ENCODE results near the gene TNFRSF21. TPM values are rescaled to one million over a fixed set of nuclear protein-coding genes. Genes with fewer than 3 reads are reported as not detected.
"Not testable (repeated sequence)": the region's sequence is repeated elsewhere in the genome, so short reads cannot be mapped to it uniquely, and the experiment has no call there.

Gene TNFRSF21
- total and polyA plus RNA-seq, 4 donors = 3.7 to 6.0 (median 4.2) TPM

- Histone ChIP-seq H3K36me3 (ENCODE audit: control insufficient read depth in 1 of 2, insufficient read depth in 2 of 2, low read length in 1 of 2) (no peaks in the 10 kb centered on the region), H3K27ac (ENCODE audit: low read depth in 1 of 2, low read length in 2 of 2) (no peak overlapping the region), H3K9me3 (ENCODE audit: control insufficient read depth, low read length) (no peaks in the 10 kb centered on the region), H3K4me3 (ENCODE audit: low read length in 2 of 2) (no peak overlapping the region), H3K27me3 (ENCODE audit: control insufficient read depth in 1 of 2, insufficient read depth in 2 of 2, low read length in 1 of 2) (no peaks in the 10 kb centered on the region), H3K4me1 (ENCODE audit: control insufficient read depth in 1 of 2, insufficient read depth in 2 of 2, low read length in 2 of 2) (no peaks in the 10 kb centered on the region)
- intact Hi-C loops (cut with DNase I) = no loop called here
- ATAC-seq (ENCODE audit: low FRiP score) (no peak), DNase-seq (no peak)
- WGBS, 2 donors = 67 to 70% methylated on average over 6 of the region's 6 CpGs
Measured at GRCh38 chr6:47335466-47335865, 25.8 kb upstream of the TNFRSF21 start.

GRCh38 chr6:47334334-47334733 is 24.6 kb upstream of the TNFRSF21 start:
- Histone ChIP-seq H3K36me3 (ENCODE audit: control insufficient read depth in 1 of 2, insufficient read depth in 2 of 2, low read length in 1 of 2) (no peaks in the 10 kb centered on the region), H3K27me3 (ENCODE audit: control insufficient read depth in 1 of 2, insufficient read depth in 2 of 2, low read length in 1 of 2) (no peaks in the 10 kb centered on the region), H3K27ac (ENCODE audit: low read depth in 1 of 2, low read length in 2 of 2) (no peak overlapping the region), H3K4me3 (ENCODE audit: low read length in 2 of 2) (no peak overlapping the region), H3K9me3 (ENCODE audit: control insufficient read depth, low read length) (no peaks in the 10 kb centered on the region), H3K4me1 (ENCODE audit: control insufficient read depth in 1 of 2, insufficient read depth in 2 of 2, low read length in 2 of 2) (no peaks in the 10 kb centered on the region)
- no peak for ATAC-seq (ENCODE audit: low FRiP score)
- no peak for DNase-seq
- intact Hi-C loops (cut with DNase I) = no loop called here

- H3K27ac ChIP-seq (ENCODE audit: low read depth in 1 of 2, low read length in 2 of 2); H3K9me3 ChIP-seq (ENCODE audit: control insufficient read depth, low read length); H3K4me1 ChIP-seq (ENCODE audit: control insufficient read depth in 1 of 2, insufficient read depth in 2 of 2, low read length in 2 of 2); H3K27me3 ChIP-seq (ENCODE audit: control insufficient read depth in 1 of 2, insufficient read depth in 2 of 2, low read length in 1 of 2); intact Hi-C loops (cut with DNase I); H3K36me3 ChIP-seq (ENCODE audit: control insufficient read depth in 1 of 2, insufficient read depth in 2 of 2, low read length in 1 of 2); ATAC-seq (ENCODE audit: low FRiP score); H3K4me3 ChIP-seq (ENCODE audit: low read length in 2 of 2); DNase-seq: not testable (repeated sequence)
- WGBS, 2 donors = 89 to 93% methylated on average over 3 of the region's 3 CpGs
Measured at GRCh38 chr6:47328606-47329005, 18.9 kb upstream of the TNFRSF21 start.

- H3K9me3 ChIP-seq (ENCODE audit: control insufficient read depth, low read length); H3K4me1 ChIP-seq (ENCODE audit: control insufficient read depth in 1 of 2, insufficient read depth in 2 of 2, low read length in 2 of 2); H3K27ac ChIP-seq (ENCODE audit: low read depth in 1 of 2, low read length in 2 of 2); ATAC-seq (ENCODE audit: low FRiP score); H3K36me3 ChIP-seq (ENCODE audit: control insufficient read depth in 1 of 2, insufficient read depth in 2 of 2, low read length in 1 of 2); H3K4me3 ChIP-seq (ENCODE audit: low read length in 2 of 2); DNase-seq; H3K27me3 ChIP-seq (ENCODE audit: control insufficient read depth in 1 of 2, insufficient read depth in 2 of 2, low read length in 1 of 2); intact Hi-C loops (cut with DNase I): not testable (repeated sequence)
- 76 to 79% methylated on average over 4 of the region's 4 CpGs for WGBS, 2 donors
Measured at GRCh38 chr6:47328139-47328538, 18.4 kb upstream of the TNFRSF21 start.

GRCh38 chr6:47323887-47324286 is 14.2 kb upstream of the TNFRSF21 start:
- ATAC-seq (ENCODE audit: low FRiP score) = no peak
- Histone ChIP-seq H3K4me1 (ENCODE audit: control insufficient read depth in 1 of 2, insufficient read depth in 2 of 2, low read length in 2 of 2) (no peaks in the 10 kb centered on the region), H3K27me3 (ENCODE audit: control insufficient read depth in 1 of 2, insufficient read depth in 2 of 2, low read length in 1 of 2) (peaks cover 0 to 1% of the 10 kb centered on the region in 2 donors), H3K27ac (ENCODE audit: low read depth in 1 of 2, low read length in 2 of 2) (no peak overlapping the region), H3K36me3 (ENCODE audit: control insufficient read depth in 1 of 2, insufficient read depth in 2 of 2, low read length in 1 of 2) (no peaks in the 10 kb centered on the region), H3K9me3 (ENCODE audit: control insufficient read depth, low read length) (no peaks in the 10 kb centered on the region), H3K4me3 (ENCODE audit: low read length in 2 of 2) (no peak overlapping the region)
- DNase-seq = no peak
- 82 to 84% methylated on average over 1 of the region's 1 CpG for WGBS, 2 donors
- intact Hi-C loops (cut with DNase I) = no loop called here

- Histone ChIP-seq H3K9me3 (ENCODE audit: control insufficient read depth, low read length) (no peaks in the 10 kb centered on the region), H3K4me1 (ENCODE audit: control insufficient read depth in 1 of 2, insufficient read depth in 2 of 2, low read length in 2 of 2) (no peaks in the 10 kb centered on the region), H3K27ac (ENCODE audit: low read depth in 1 of 2, low read length in 2 of 2) (no peak overlapping the region), H3K4me3 (ENCODE audit: low read length in 2 of 2) (no peak overlapping the region), H3K27me3 (ENCODE audit: control insufficient read depth in 1 of 2, insufficient read depth in 2 of 2, low read length in 1 of 2) (peaks cover 0 to 1% of the 10 kb centered on the region in 2 donors), H3K36me3 (ENCODE audit: control insufficient read depth in 1 of 2, insufficient read depth in 2 of 2, low read length in 1 of 2) (no peaks in the 10 kb centered on the region)
- intact Hi-C loops (cut with DNase I) = no loop called here
- ATAC-seq (ENCODE audit: low FRiP score) = no peak
- DNase-seq = no peak
- WGBS, 2 donors = 54 to 58% methylated on average over 2 of the region's 2 CpGs
Measured at GRCh38 chr6:47323321-47323720, 13.6 kb upstream of the TNFRSF21 start.

GRCh38 chr6:47321577-47321976 is 11.9 kb upstream of the TNFRSF21 start:
- no peaks in the 10 kb centered on the region for H3K9me3 ChIP-seq (ENCODE audit: control insufficient read depth, low read length)
- ATAC-seq (ENCODE audit: low FRiP score) (no peak), DNase-seq (no peak)
- no peaks in the 10 kb centered on the region for H3K4me1 ChIP-seq (ENCODE audit: control insufficient read depth in 1 of 2, insufficient read depth in 2 of 2, low read length in 2 of 2)
- no peak overlapping the region for H3K27ac ChIP-seq (ENCODE audit: low read depth in 1 of 2, low read length in 2 of 2)
- H3K4me3 ChIP-seq (ENCODE audit: low read length in 2 of 2) = no peak overlapping the region
- intact Hi-C loops (cut with DNase I) = no loop called here
- H3K27me3 ChIP-seq (ENCODE audit: control insufficient read depth in 1 of 2, insufficient read depth in 2 of 2, low read length in 1 of 2) = no peaks in the 10 kb centered on the region
- no peaks in the 10 kb centered on the region for H3K36me3 ChIP-seq (ENCODE audit: control insufficient read depth in 1 of 2, insufficient read depth in 2 of 2, low read length in 1 of 2)
- 51 to 53% methylated on average over 4 of the region's 4 CpGs for WGBS, 2 donors

- Histone ChIP-seq H3K9me3 (ENCODE audit: control insufficient read depth, low read length) (no peaks in the 10 kb centered on the region), H3K4me1 (ENCODE audit: control insufficient read depth in 1 of 2, insufficient read depth in 2 of 2, low read length in 2 of 2) (no peaks in the 10 kb centered on the region), H3K27ac (ENCODE audit: low read depth in 1 of 2, low read length in 2 of 2) (no peak overlapping the region), H3K4me3 (ENCODE audit: low read length in 2 of 2) (no peak overlapping the region), H3K36me3 (ENCODE audit: control insufficient read depth in 1 of 2, insufficient read depth in 2 of 2, low read length in 1 of 2) (no peaks in the 10 kb centered on the region), H3K27me3 (ENCODE audit: control insufficient read depth in 1 of 2, insufficient read depth in 2 of 2, low read length in 1 of 2) (no peaks in the 10 kb centered on the region)
- DNase-seq = no peak
- WGBS, 2 donors = 61 to 67% methylated on average over 4 of the region's 4 CpGs
- intact Hi-C loops (cut with DNase I) = no loop called here
- ATAC-seq (ENCODE audit: low FRiP score) = no peak
Measured at GRCh38 chr6:47319867-47320266, 10.2 kb upstream of the TNFRSF21 start.

- no peaks in the 10 kb centered on the region for H3K9me3 ChIP-seq (ENCODE audit: control insufficient read depth, low read length)
- no peaks in the 10 kb centered on the region for H3K36me3 ChIP-seq (ENCODE audit: control insufficient read depth in 1 of 2, insufficient read depth in 2 of 2, low read length in 1 of 2)
- H3K4me3 ChIP-seq (ENCODE audit: low read length in 2 of 2) = no peak overlapping the region
- ATAC-seq (ENCODE audit: low FRiP score) (no peak), DNase-seq (no peak)
- intact Hi-C loops (cut with DNase I) = no loop called here
- H3K27me3 ChIP-seq (ENCODE audit: control insufficient read depth in 1 of 2, insufficient read depth in 2 of 2, low read length in 1 of 2) = no peaks in the 10 kb centered on the region
- WGBS, 2 donors = 73 to 83% methylated on average over 3 of the region's 3 CpGs
- H3K27ac ChIP-seq (ENCODE audit: low read depth in 1 of 2, low read length in 2 of 2) = no peak overlapping the region
- no peaks in the 10 kb centered on the region for H3K4me1 ChIP-seq (ENCODE audit: control insufficient read depth in 1 of 2, insufficient read depth in 2 of 2, low read length in 2 of 2)
Measured at GRCh38 chr6:47319382-47319781, 9.7 kb upstream of the TNFRSF21 start.
